GM12891 (cell line): ENCODE measurements around the gene BATF3.

ENCODE experiments used
- POLR2A ChIP-seq: IDR thresholded peaks from 2 replicates; pipeline ENCODE4 v1.6.1; 2011; ENCODE audit warnings: low read depth, low read length, control low read depth
- POLR2AphosphoS5 ChIP-seq: IDR thresholded peaks from 2 replicates; pipeline ENCODE4 v1.6.1; 2011; ENCODE audit warnings: low read depth, low read length, control low read depth
- TAF1 ChIP-seq: IDR thresholded peaks from 2 replicates; pipeline ENCODE4 v1.6.1; 2011; ENCODE audit warnings: low read depth, low read length, control low read depth

GRCh38 chr1:212746546-212746945 lies 46.9 kb upstream of the BATF3 start:
- TF ChIP-seq TAF1 (no peak), POLR2A (no peak), POLR2AphosphoS5 (no peak)
